D721Med (cell line): ENCODE results near the gene ERC2.
A peak's percentile ranks its signal among the peaks of the same experiment; 100 is the strongest.

Experiments
- DNase-seq: peaks from one replicate; pipeline ENCODE4 v3.0.0; 2011; ENCODE audit warnings: low spot score; ENCODE audit not compliant: insufficient read length
- FAIRE-seq: peaks from 2 replicates; lab custom pipeline; 2011; peaks lifted over from hg19 to GRCh38; lab: Jason Lieb, UNC
- TF ChIP-seq, protein P1 (sequence below): IDR thresholded peaks from 2 replicates; pipeline ENCODE4 v1.5.1; 2012; ENCODE audit warnings: mild to moderate bottlenecking, control low read depth; ENCODE audit not compliant: insufficient read depth; ENCODE audit errors: missing control alignments

The ERC2 gene

DNA sequence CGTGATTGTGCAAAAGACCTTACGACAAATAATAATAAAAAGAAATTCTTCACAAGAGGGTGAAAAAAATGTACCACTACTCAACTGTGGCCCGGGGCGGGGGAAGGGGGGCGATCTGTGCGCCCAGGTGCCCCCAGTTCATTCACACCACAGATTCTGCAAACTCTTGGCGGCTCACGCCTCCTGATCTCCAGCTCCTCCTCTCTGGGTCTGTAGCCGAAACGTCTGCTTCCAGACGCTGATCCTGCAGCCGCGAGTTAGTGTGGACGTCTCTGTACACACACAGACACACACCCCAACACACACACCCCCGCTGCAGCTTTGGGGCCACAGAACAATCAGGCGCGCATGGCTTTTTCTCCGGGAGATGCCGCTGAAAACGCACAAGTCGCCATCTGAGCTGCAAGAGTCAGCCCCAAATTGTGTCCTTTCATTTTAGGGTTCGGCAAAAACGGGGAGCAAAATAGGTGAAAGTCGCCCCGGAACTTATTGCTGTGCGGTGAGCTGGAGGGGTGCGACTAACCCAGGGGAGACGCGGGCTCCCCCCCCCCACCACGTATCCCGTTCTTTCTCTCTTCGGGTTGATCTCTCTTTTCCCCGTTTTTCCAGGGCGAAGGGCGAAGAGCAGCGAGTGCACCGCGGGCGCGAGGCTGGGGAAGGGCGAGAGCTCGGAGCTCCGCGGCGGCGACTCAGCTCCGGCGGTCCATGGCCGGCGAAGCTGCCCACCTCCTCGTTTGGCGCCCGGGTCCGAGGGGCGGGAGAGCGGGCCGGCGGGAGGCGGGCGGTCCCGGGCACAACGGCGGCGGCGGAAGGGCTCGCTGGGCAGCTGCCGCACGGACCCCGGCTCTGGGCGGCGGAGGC lies 980.7 kb downstream of the ERC2 start:
- FAIRE-seq (no peak), DNase-seq (no peak)
- TF ChIP-seq, protein P1, sequence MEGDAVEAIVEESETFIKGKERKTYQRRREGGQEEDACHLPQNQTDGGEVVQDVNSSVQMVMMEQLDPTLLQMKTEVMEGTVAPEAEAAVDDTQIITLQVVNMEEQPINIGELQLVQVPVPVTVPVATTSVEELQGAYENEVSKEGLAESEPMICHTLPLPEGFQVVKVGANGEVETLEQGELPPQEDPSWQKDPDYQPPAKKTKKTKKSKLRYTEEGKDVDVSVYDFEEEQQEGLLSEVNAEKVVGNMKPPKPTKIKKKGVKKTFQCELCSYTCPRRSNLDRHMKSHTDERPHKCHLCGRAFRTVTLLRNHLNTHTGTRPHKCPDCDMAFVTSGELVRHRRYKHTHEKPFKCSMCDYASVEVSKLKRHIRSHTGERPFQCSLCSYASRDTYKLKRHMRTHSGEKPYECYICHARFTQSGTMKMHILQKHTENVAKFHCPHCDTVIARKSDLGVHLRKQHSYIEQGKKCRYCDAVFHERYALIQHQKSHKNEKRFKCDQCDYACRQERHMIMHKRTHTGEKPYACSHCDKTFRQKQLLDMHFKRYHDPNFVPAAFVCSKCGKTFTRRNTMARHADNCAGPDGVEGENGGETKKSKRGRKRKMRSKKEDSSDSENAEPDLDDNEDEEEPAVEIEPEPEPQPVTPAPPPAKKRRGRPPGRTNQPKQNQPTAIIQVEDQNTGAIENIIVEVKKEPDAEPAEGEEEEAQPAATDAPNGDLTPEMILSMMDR = no peak

- DNase-seq (no peak), FAIRE-seq (no peak)
- TF ChIP-seq, protein P1 = no peak
These were observed 981.3 kb downstream of the ERC2 start, which contains the start of gene WNT5A for GRCh38 chr3:55486857-55487380. TSS of gene WNT5A (minus strand) at chr3:55487306. CDS start at chr3:55486985, 321 bp downstream.

DNA sequence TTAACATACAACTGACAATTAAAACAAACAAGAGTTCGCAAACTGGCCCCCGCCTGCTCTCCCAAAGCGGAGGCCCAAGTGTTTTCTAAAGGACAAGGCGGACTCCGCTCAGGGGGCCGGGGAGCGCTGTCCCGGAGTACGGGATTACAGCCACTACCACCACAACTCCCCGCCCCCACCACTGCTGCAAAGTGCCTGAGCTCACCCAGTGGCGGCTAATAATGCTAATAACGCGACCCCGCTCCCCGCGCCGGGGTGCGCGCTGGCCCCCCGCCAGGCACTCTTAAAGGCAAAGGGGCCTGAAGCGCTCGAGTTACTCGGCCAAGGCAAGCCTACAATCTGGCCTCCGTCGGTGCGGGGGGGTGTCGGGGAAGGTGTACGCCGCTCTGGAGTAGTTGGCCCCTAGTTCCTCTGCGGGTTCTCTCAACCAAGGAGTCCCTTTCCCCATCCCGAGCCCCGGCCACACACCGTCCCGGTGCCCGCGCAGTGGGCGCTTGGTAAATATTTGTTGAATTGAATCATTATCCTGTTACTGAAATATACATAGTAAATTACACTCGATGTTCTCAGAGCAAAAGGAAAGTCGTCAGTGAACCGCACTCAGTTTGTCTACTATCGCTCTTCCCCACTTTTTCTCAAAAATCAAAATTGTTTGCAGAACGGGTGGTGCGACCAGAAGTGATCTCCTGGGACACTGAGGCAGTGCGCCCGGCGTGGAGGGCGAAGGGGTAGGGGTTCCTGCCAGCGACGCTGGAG lies 982.0 kb downstream of the ERC2 start:
- DNase-seq (no peak), FAIRE-seq (no peak)

DNA sequence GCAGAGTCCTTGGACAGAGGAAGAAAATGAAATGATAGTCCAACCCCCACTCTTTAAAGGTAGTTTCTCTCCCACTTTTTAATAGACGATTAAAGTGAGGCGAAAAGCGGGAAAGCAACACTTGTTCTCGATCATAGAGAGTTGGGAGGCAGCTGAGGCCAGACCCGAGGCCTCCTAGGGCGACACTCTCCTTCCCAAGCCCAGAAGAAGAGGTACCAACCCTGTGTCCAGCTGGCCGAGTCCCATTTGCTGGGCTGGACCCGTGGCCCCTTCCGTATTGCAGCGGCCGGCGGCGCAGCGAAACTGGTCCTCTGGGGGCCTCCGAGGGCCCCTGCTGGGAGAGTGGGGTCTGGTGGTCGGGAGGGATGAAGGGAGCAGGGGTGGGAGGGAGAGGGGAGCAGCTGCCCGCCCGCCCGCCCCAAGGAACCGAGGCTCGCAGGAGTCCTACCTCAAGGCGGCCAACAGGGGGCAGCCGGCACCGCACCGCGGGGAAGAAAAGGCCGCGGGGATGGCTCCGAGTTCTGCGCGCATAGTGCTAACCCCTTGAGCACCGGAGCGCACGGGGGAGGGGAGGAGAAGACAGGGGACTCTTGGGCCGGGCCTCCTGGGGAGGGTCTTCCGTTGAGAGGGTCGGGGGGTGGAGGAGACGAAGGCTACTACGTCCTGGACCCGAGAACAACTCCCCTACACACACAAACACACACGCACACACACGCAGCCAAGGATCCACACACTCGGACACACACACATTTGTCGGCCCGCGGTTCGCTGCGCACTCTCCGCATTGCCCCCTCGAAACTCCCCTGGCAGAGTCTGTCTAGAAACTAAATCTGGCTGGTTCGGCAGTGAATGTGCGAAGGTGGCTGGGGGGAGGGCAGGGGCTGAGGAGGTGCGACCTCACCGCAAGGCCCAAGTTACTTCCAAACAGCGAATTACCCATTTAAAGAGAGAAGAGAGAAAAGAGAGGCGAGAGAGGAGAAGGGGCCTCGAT lies 983.2 kb downstream of the ERC2 start:
- TF ChIP-seq, protein P1 = peak; percentile 52
- no peak for FAIRE-seq
- DNase-seq = peak; percentile 90

More for the DNA sequence above, 982.0 kb downstream of the ERC2 start:
- TF ChIP-seq, protein P1 = no peak

- TF ChIP-seq, protein P1 = no peak
- FAIRE-seq = no peak
- no peak for DNase-seq
These were observed 984.0 kb downstream of the ERC2 start for GRCh38 chr3:55484191-55484689.
